Endodermal cell (in vitro differentiated cells): ENCODE data around the gene SLC25A52. TPM values are rescaled to one million over a fixed set of nuclear protein-coding genes. Genes with fewer than 3 reads are reported as not detected.
"Not testable (repeated sequence)": the region's sequence is repeated elsewhere in the genome, so short reads cannot be mapped to it uniquely, and the experiment has no call there.

Source experiments
- DNase-seq: peaks from one replicate; pipeline ENCODE4 v3.0.0-alpha.2; 2017
- H3K27ac ChIP-seq: 2 replicates; pipeline ENCODE4 v1.5.1; 2013; ENCODE audit warnings: mild to moderate bottlenecking, low read depth, low read length, moderate library complexity
- H3K27me3 ChIP-seq: 2 replicates; pipeline ENCODE4 v1.6.1; 2013; ENCODE audit warnings: mild to moderate bottlenecking, low read length, moderate library complexity; ENCODE audit not compliant: insufficient read depth, control insufficient read depth, poor library complexity, severe bottlenecking
- H3K36me3 ChIP-seq: 2 replicates; pipeline ENCODE4 v1.7.0; 2013; ENCODE audit warnings: mild to moderate bottlenecking, low read length, moderate library complexity; ENCODE audit not compliant: control insufficient read depth, insufficient read depth
- H3K4me1 ChIP-seq: one replicate; pipeline ENCODE4 v1.7.0; 2013; ENCODE audit warnings: low read length; ENCODE audit not compliant: control insufficient read depth, insufficient read depth
- H3K4me3 ChIP-seq: 2 replicates; pipeline ENCODE4 v1.5.1; 2013; ENCODE audit warnings: mild to moderate bottlenecking, low read length, moderate library complexity
- H3K9ac ChIP-seq: 2 replicates; pipeline ENCODE4 v1.6.1; 2013; ENCODE audit warnings: mild to moderate bottlenecking, low read length, moderate library complexity; ENCODE audit not compliant: poor library complexity, severe bottlenecking; ENCODE audit errors: extremely low read depth
- H3K9me3 ChIP-seq: 2 replicates; pipeline ENCODE4 v1.6.1; 2013; ENCODE audit warnings: mild to moderate bottlenecking, low read length, moderate library complexity; ENCODE audit not compliant: control insufficient read depth
- H3K27ac Mint-ChIP-seq: 2 replicates; pipeline ENCODE4 v1.8.0; 2020; ENCODE audit warnings: mixed read lengths
- H3K27me3 Mint-ChIP-seq: 2 replicates; pipeline ENCODE4 v1.8.0; 2021; ENCODE audit warnings: mild to moderate bottlenecking, mixed read lengths; ENCODE audit not compliant: insufficient read depth
- H3K36me3 Mint-ChIP-seq: 2 replicates; pipeline ENCODE4 v1.8.0; 2020; ENCODE audit warnings: low read depth, mixed read lengths
- H3K4me1 Mint-ChIP-seq: 2 replicates; pipeline ENCODE4 v1.8.0; 2020; ENCODE audit warnings: mixed read lengths
- H3K4me3 Mint-ChIP-seq: 2 replicates; pipeline ENCODE4 v1.8.0; 2020; ENCODE audit warnings: mild to moderate bottlenecking, moderate library complexity, mixed read lengths
- H3K9me3 Mint-ChIP-seq: 2 replicates; pipeline ENCODE4 v1.8.0; 2020; ENCODE audit warnings: mild to moderate bottlenecking, mixed read lengths
- WGBS, 2 experiments: methylation state at CpG; one replicate each; pipeline versions ENCODE4 v1.1.5 to v1.1.7; 2013; ENCODE audit warnings: missing lambda C conversion rate in 2 of 2, mixed read lengths in 1 of 2; ENCODE audit not compliant: insufficient coverage in 1 of 2, insufficient read length in 1 of 2; 5-methylcytosine and 5-hydroxymethylcytosine counted together
- total RNA-seq, 2 donors: library from RNA; stranded (reverse); fragmentation: NEBNext Ultra II Directional in 1 of 2; extraction: Animal tissue kit (Norgen Biotek cat#: 25700) in 1 of 2; gene quantifications; 2 replicates in 1 of 2; 3 replicates in 1 of 2; pipeline ENCODE4 v1.2.1, GENCODE V29; 2021
- TF ChIP-seq, protein P1 (sequence below): fragments of 200-600 bp; sonication (generic); conservative IDR thresholded peaks from 2 replicates; pipeline ENCODE4 v1.5.0; 2021; ENCODE audit warnings: antibody characterized with exemption, mild to moderate bottlenecking

Gene SLC25A52
- total RNA-seq, 2 donors from 2014 or later = 0.46 to 1.1 TPM

DNA sequence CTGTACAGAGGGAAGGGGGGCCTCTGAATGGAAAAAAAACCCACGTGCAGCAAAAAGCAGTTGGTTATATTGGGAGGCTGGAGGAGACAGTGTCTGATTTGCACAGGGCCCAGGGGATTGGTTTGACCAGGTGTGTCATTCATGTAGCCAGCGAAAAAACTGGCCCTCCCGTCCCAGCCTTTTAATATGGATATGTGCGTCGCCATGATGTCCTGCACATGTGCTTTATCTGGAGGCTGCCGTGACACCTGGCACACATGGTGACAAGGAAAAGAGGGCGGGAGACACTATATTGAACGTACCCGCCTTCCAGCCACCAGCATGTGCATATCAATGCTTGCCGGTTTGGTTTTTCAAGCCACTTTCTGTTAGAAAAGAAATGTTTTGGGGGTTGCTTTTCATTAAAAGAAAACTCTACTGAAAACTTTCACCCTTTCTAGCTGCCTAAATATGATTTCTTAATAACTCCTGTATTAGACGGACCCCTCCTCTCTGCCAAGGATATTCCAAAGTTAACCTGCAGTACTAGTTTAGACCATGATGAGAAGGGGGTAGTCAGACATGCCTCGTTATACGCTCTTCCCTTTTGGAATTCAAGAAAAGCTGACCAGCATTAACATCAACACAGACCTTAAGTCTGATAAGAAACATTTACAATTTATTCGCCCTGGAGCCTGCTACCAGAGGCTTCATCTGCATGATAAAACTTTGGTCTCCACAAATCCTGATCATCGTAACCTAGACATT lies 16.2 kb downstream of the SLC25A52 start:
- no peak overlapping the region for H3K9ac ChIP-seq
- H3K4me3 ChIP-seq = no peak overlapping the region
- H3K36me3 ChIP-seq = no peaks in the 10 kb centered on the region
- no peaks in the 10 kb centered on the region for H3K27me3 ChIP-seq
- Mint-ChIP-seq H3K4me3 (no peak overlapping the region), H3K27ac (no peak overlapping the region), H3K9me3 (peaks cover 47% of the 10 kb centered on the region), H3K36me3 (peaks cover 27% of the 10 kb centered on the region), H3K4me1 (peaks cover 7% of the 10 kb centered on the region), H3K27me3 (peaks cover 3% of the 10 kb centered on the region)
- peaks cover 32% of the 10 kb centered on the region for H3K9me3 ChIP-seq
- H3K27ac ChIP-seq = no peak overlapping the region
- no peak for DNase-seq
- TF ChIP-seq, protein P1, sequence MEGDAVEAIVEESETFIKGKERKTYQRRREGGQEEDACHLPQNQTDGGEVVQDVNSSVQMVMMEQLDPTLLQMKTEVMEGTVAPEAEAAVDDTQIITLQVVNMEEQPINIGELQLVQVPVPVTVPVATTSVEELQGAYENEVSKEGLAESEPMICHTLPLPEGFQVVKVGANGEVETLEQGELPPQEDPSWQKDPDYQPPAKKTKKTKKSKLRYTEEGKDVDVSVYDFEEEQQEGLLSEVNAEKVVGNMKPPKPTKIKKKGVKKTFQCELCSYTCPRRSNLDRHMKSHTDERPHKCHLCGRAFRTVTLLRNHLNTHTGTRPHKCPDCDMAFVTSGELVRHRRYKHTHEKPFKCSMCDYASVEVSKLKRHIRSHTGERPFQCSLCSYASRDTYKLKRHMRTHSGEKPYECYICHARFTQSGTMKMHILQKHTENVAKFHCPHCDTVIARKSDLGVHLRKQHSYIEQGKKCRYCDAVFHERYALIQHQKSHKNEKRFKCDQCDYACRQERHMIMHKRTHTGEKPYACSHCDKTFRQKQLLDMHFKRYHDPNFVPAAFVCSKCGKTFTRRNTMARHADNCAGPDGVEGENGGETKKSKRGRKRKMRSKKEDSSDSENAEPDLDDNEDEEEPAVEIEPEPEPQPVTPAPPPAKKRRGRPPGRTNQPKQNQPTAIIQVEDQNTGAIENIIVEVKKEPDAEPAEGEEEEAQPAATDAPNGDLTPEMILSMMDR = no peak
- H3K4me1 ChIP-seq = no peaks in the 10 kb centered on the region
- WGBS, 2 experiments = 91% methylated on average over 11 to 15 of the region's 15 CpGs

DNA sequence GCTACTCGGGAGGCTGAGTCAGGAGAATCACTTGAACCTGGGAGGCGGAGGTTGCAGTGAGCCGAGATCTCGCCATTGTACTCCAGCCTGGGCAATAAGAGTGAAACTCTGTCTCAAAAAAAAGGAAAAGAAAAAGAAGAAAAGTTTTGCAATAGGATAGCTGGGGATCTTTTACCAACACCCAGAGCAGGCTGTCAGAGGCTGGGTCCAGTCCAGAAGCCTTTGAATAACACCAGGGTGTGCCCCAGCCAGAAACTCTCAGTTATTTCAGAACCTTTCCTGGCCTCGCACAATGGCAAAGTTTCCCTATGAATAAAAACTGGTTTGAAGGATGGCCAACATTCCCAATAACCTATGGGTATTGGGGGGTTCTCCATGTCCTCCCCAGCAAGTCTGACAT lies 17.1 kb downstream of the SLC25A52 start:
- not testable (repeated sequence) for H3K4me3 Mint-ChIP-seq, H3K27me3 ChIP-seq, DNase-seq, H3K4me1 Mint-ChIP-seq, H3K4me1 ChIP-seq, H3K27ac Mint-ChIP-seq, H3K36me3 ChIP-seq, H3K4me3 ChIP-seq, H3K9ac ChIP-seq, H3K27me3 Mint-ChIP-seq, H3K27ac ChIP-seq
- peaks cover 56% of the 10 kb centered on the region for H3K9me3 Mint-ChIP-seq
- peaks cover 39% of the 10 kb centered on the region for H3K9me3 ChIP-seq
- 94 to 100% methylated on average over 3 to 5 of the region's 5 CpGs for WGBS, 2 experiments
- H3K36me3 Mint-ChIP-seq = peaks cover 27% of the 10 kb centered on the region

DNA sequence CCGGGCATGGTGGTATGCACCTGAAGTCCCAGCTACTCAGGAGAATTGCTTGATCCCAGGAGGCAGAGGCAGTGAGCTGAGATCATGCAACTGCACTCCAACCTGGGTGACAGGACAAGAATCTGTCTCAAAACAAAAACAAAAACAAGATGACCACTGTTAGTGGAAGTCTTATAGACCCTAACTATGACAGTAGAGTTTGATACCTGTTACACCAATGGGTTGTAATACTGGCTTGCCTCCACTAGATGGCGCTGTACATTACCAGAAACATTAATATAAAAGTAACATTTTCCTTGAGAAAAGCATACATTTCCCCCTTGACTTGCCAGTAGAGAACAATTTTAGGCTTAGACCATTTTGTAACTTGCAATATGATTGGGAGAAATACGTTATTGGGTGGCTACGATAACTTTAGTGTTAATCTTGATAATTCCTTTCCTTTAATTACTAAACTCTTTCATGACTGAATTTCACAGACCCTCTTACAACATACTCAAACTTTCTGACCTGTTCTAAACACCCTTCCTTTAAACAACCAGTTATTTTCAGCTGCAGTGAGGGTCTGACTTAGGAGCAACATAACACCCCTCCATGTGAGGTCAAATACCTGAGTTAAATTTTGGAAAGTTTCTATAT lies 19.5 kb downstream of the SLC25A52 start:
- Mint-ChIP-seq H3K9me3 (peaks cover 59% of the 10 kb centered on the region), H3K4me3 (no peak overlapping the region), H3K36me3 (peaks cover 29% of the 10 kb centered on the region), H3K27ac (no peak overlapping the region), H3K27me3 (peaks cover under 1% of the 10 kb centered on the region), H3K4me1 (peaks cover 4% of the 10 kb centered on the region)
- peaks cover 43% of the 10 kb centered on the region for H3K9me3 ChIP-seq
- peak; percentile 82 for DNase-seq
- WGBS, 2 experiments = 70% methylated on average over 4 of the region's 4 CpGs; no CpG with 5 or more reads in 1 of the 2 experiments
- H3K4me3 ChIP-seq = peak overlapping the region; percentile 16
- H3K9ac ChIP-seq = no peak overlapping the region
- H3K27ac ChIP-seq = no peak overlapping the region
- H3K4me1 ChIP-seq = no peaks in the 10 kb centered on the region
- no peaks in the 10 kb centered on the region for H3K27me3 ChIP-seq
- H3K36me3 ChIP-seq = no peaks in the 10 kb centered on the region
- TF ChIP-seq, protein P1 = peak; percentile 94
